Measurements from ENCODE around the gene FKBP1A.
A peak's percentile ranks its signal among the peaks of the same experiment; 100 is the strongest.

FKBP1A gene

GRCh38 chr20:1377341-1377871 is 15.4 kb downstream of the FKBP1A start:
- Histone ChIP-seq H3K18ac (ENCODE audit: low read length) (peak overlapping the region; percentile 48), H3K36me3 (ENCODE audit: control insufficient read depth in 1 of 2, insufficient read depth in 2 of 2, low read length in 2 of 2) (peaks cover 10 to 12% of the 10 kb centered on the region in 2 experiments), H3K27ac (ENCODE audit: low read depth, low read length) (peak overlapping the region; percentile 60), H2BK120ac (ENCODE audit: insufficient read depth, low read length, poor library complexity) (peak overlapping the region; percentile 36), H3K27me3 (ENCODE audit: insufficient read depth, low read length) (no peaks in the 10 kb centered on the region), H3K4me2 (ENCODE audit: low read length) (peak overlapping the region; percentile 9), H3K79me1 (ENCODE audit: low read length) (peaks cover 5% of the 10 kb centered on the region), H3K4me3 (ENCODE audit: low read depth, low read length) (no peak overlapping the region), H3K14ac (ENCODE audit: low read length) (peak overlapping the region; percentile 36), H4K12ac (ENCODE audit: low read depth, low read length) (no peak overlapping the region), H2AK5ac (ENCODE audit: low read length) (peak overlapping the region; percentile 18), H3K9me3 (ENCODE audit: insufficient read depth, low read depth, low read length) (no peaks in the 10 kb centered on the region), H2BK12ac (ENCODE audit: low read length) (peak overlapping the region; percentile 23), H3K23ac (ENCODE audit: low read length) (no peak overlapping the region), H3K4me1 (ENCODE audit: control insufficient read depth in 1 of 2, insufficient read depth in 2 of 2, low read length in 2 of 2) (peaks cover 16 to 25% of the 10 kb centered on the region in 2 experiments), H2BK5ac (ENCODE audit: low read depth, low read length, poor library complexity) (peak overlapping the region; percentile 12), H3K9ac (ENCODE audit: low read length) (no peak overlapping the region), H4K91ac (ENCODE audit: low read depth, low read length) (peak overlapping the region; percentile 46), H2AFZ (ENCODE audit: insufficient read depth, low read length, poor library complexity) (no peak overlapping the region), H3K4ac (ENCODE audit: low read depth, low read length) (peak overlapping the region; percentile 84), H4K8ac (ENCODE audit: low read depth, low read length) (no peak overlapping the region), H3K79me2 (ENCODE audit: control insufficient read depth, insufficient read depth, low read length, poor library complexity) (peaks cover 6% of the 10 kb centered on the region)
- no CpG with 5 or more reads among the region's 5 CpGs for WGBS (ENCODE audit: extremely low coverage, insufficient coverage, insufficient read length)
- no peak for DNase-seq

GRCh38 chr20:1376408-1377270 is 16.2 kb downstream of the FKBP1A start:
- Histone ChIP-seq H3K18ac (ENCODE audit: low read length) (no peak overlapping the region), H2BK12ac (ENCODE audit: low read length) (no peak overlapping the region), H3K4me1 (ENCODE audit: control insufficient read depth in 1 of 2, insufficient read depth in 2 of 2, low read length in 2 of 2) (peaks cover 16 to 25% of the 10 kb centered on the region in 2 experiments), H3K36me3 (ENCODE audit: control insufficient read depth in 1 of 2, insufficient read depth in 2 of 2, low read length in 2 of 2) (peaks cover 12 to 16% of the 10 kb centered on the region in 2 experiments), H2AK5ac (ENCODE audit: low read length) (no peak overlapping the region), H3K4ac (ENCODE audit: low read depth, low read length) (peak overlapping the region; percentile 60), H2BK5ac (ENCODE audit: low read depth, low read length, poor library complexity) (no peak overlapping the region), H4K91ac (ENCODE audit: low read depth, low read length) (no peak overlapping the region), H3K27ac (ENCODE audit: low read depth, low read length) (no peak overlapping the region), H3K9ac (ENCODE audit: low read length) (no peak overlapping the region), H2AFZ (ENCODE audit: insufficient read depth, low read length, poor library complexity) (no peak overlapping the region), H2BK120ac (ENCODE audit: insufficient read depth, low read length, poor library complexity) (no peak overlapping the region), H3K4me3 (ENCODE audit: low read depth, low read length) (no peak overlapping the region), H4K12ac (ENCODE audit: low read depth, low read length) (no peak overlapping the region), H3K4me2 (ENCODE audit: low read length) (no peak overlapping the region), H3K9me3 (ENCODE audit: insufficient read depth, low read depth, low read length) (no peaks in the 10 kb centered on the region), H3K14ac (ENCODE audit: low read length) (no peak overlapping the region), H3K79me1 (ENCODE audit: low read length) (peaks cover 5% of the 10 kb centered on the region), H4K8ac (ENCODE audit: low read depth, low read length) (no peak overlapping the region), H3K27me3 (ENCODE audit: insufficient read depth, low read length) (no peaks in the 10 kb centered on the region), H3K23ac (ENCODE audit: low read length) (no peak overlapping the region), H3K79me2 (ENCODE audit: control insufficient read depth, insufficient read depth, low read length, poor library complexity) (peaks cover 6% of the 10 kb centered on the region)
- DNase-seq, result peak in 1 of 2 donors; percentile 22
- no CpG with 5 or more reads among the region's 7 CpGs for WGBS (ENCODE audit: extremely low coverage, insufficient coverage, insufficient read length)

GRCh38 chr20:1376007-1376406 is 16.8 kb downstream of the FKBP1A start:
- no CpG with 5 or more reads among the region's 1 CpG for WGBS (ENCODE audit: extremely low coverage, insufficient coverage, insufficient read length)
- Histone ChIP-seq H3K36me3 (ENCODE audit: control insufficient read depth in 1 of 2, insufficient read depth in 2 of 2, low read length in 2 of 2) (peaks cover 14 to 20% of the 10 kb centered on the region in 2 experiments), H4K91ac (ENCODE audit: low read depth, low read length) (no peak overlapping the region)

GRCh38 chr20:1375515-1375914 is 17.3 kb downstream of the FKBP1A start:
- Histone ChIP-seq H3K9ac (ENCODE audit: low read length) (no peak overlapping the region), H3K36me3 (ENCODE audit: control insufficient read depth in 1 of 2, insufficient read depth in 2 of 2, low read length in 2 of 2) (peaks cover 14 to 25% of the 10 kb centered on the region in 2 experiments), H2AK5ac (ENCODE audit: low read length) (no peak overlapping the region), H4K8ac (ENCODE audit: low read depth, low read length) (no peak overlapping the region), H3K4me1 (ENCODE audit: control insufficient read depth in 1 of 2, insufficient read depth in 2 of 2, low read length in 2 of 2) (peaks cover 16 to 25% of the 10 kb centered on the region in 2 experiments), H4K12ac (ENCODE audit: low read depth, low read length) (no peak overlapping the region), H3K4me3 (ENCODE audit: low read depth, low read length) (no peak overlapping the region), H3K18ac (ENCODE audit: low read length) (no peak overlapping the region), H3K79me2 (ENCODE audit: control insufficient read depth, insufficient read depth, low read length, poor library complexity) (peaks cover 6% of the 10 kb centered on the region), H3K23ac (ENCODE audit: low read length) (no peak overlapping the region), H2AFZ (ENCODE audit: insufficient read depth, low read length, poor library complexity) (no peak overlapping the region), H2BK120ac (ENCODE audit: insufficient read depth, low read length, poor library complexity) (no peak overlapping the region), H2BK5ac (ENCODE audit: low read depth, low read length, poor library complexity) (no peak overlapping the region), H3K14ac (ENCODE audit: low read length) (no peak overlapping the region), H3K4me2 (ENCODE audit: low read length) (no peak overlapping the region), H3K27ac (ENCODE audit: low read depth, low read length) (no peak overlapping the region), H2BK12ac (ENCODE audit: low read length) (no peak overlapping the region), H3K79me1 (ENCODE audit: low read length) (peaks cover 5% of the 10 kb centered on the region), H4K91ac (ENCODE audit: low read depth, low read length) (no peak overlapping the region), H3K4ac (ENCODE audit: low read depth, low read length) (no peak overlapping the region), H3K9me3 (ENCODE audit: insufficient read depth, low read depth, low read length) (no peaks in the 10 kb centered on the region), H3K27me3 (ENCODE audit: insufficient read depth, low read length) (no peaks in the 10 kb centered on the region)
- DNase-seq, result no peak
- no CpG with 5 or more reads among the region's 8 CpGs for WGBS (ENCODE audit: extremely low coverage, insufficient coverage, insufficient read length)

More at GRCh38 chr20:1376007-1376406, 16.8 kb downstream of the FKBP1A start:
- H3K9me3 ChIP-seq (ENCODE audit: insufficient read depth, low read depth, low read length), result no peaks in the 10 kb centered on the region
- H3K4me2 ChIP-seq (ENCODE audit: low read length), result no peak overlapping the region
- no peak overlapping the region for H2BK120ac ChIP-seq (ENCODE audit: insufficient read depth, low read length, poor library complexity)
- H3K4ac ChIP-seq (ENCODE audit: low read depth, low read length), result no peak overlapping the region
- H2BK12ac ChIP-seq (ENCODE audit: low read length), result no peak overlapping the region
- H3K23ac ChIP-seq (ENCODE audit: low read length), result no peak overlapping the region
- H2AFZ ChIP-seq (ENCODE audit: insufficient read depth, low read length, poor library complexity), result peak overlapping the region; percentile 10
- H3K27ac ChIP-seq (ENCODE audit: low read depth, low read length), result no peak overlapping the region
- no peak overlapping the region for H3K14ac ChIP-seq (ENCODE audit: low read length)
- no peak overlapping the region for H4K12ac ChIP-seq (ENCODE audit: low read depth, low read length)
- H2BK5ac ChIP-seq (ENCODE audit: low read depth, low read length, poor library complexity), result no peak overlapping the region
- H3K18ac ChIP-seq (ENCODE audit: low read length), result no peak overlapping the region
- peak overlapping the region; percentile 25 for H3K9ac ChIP-seq (ENCODE audit: low read length)
- H3K79me1 ChIP-seq (ENCODE audit: low read length), result peaks cover 5% of the 10 kb centered on the region
- H4K8ac ChIP-seq (ENCODE audit: low read depth, low read length), result no peak overlapping the region
- DNase-seq, result no peak
- no peak overlapping the region for H2AK5ac ChIP-seq (ENCODE audit: low read length)
- peaks cover 6% of the 10 kb centered on the region for H3K79me2 ChIP-seq (ENCODE audit: control insufficient read depth, insufficient read depth, low read length, poor library complexity)
- H3K4me1 ChIP-seq (ENCODE audit: control insufficient read depth in 1 of 2, insufficient read depth in 2 of 2, low read length in 2 of 2), result peaks cover 16 to 25% of the 10 kb centered on the region in 2 experiments
- no peaks in the 10 kb centered on the region for H3K27me3 ChIP-seq (ENCODE audit: insufficient read depth, low read length)
- no peak overlapping the region for H3K4me3 ChIP-seq (ENCODE audit: low read depth, low read length)
